Activated CD4-positive, CD25-positive, alpha-beta regulatory T cell treated with anti-CD3 and anti-CD28 coated beads, Interleukin-2, amount 50 U/mL, for 16 hours (primary cell): ENCODE data around the gene CCL18.
"Not testable (repeated sequence)": the region's sequence is repeated elsewhere in the genome, so short reads cannot be mapped to it uniquely, and the experiment has no call there.

Experiments
- DNase-seq: peaks from one replicate; pipeline ENCODE4 v3.0.0-alpha.2; 2020; ENCODE audit warnings: low read depth, low spot score

Gene CCL18

DNA sequence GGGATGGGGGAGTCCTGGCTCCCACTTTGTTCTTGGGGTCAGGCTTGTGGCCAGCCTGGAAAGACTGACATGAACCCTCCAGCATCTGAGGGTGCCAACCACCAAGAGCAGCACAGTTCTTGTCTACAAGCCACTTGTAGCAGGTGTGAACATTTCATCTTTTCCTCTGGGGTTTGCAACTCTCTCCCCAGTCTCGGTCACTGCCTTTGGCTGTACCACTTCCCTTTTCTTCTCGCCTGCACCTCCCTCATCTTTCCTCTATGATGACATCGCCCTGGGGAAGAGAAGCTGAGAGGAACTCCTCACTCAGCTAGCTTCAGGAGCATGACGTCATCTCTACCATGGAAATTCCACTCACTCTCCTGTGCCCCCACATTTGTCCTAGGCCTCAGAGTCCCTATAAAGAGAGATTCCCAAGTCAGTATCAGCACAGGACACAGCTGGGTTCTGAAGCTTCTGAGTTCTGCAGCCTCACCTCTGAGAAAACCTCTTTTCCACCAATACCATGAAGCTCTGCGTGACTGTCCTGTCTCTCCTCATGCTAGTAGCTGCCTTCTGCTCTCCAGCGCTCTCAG lies 39.4 kb downstream of the CCL18 start, which contains the start of gene CCL4:
Gene CCL4, plus strand, starts transcription at position 427 of the 575 bp plus-strand sequence. Its CDS starts 79 bp downstream, at position 506.
- not testable (repeated sequence) for DNase-seq

DNA sequence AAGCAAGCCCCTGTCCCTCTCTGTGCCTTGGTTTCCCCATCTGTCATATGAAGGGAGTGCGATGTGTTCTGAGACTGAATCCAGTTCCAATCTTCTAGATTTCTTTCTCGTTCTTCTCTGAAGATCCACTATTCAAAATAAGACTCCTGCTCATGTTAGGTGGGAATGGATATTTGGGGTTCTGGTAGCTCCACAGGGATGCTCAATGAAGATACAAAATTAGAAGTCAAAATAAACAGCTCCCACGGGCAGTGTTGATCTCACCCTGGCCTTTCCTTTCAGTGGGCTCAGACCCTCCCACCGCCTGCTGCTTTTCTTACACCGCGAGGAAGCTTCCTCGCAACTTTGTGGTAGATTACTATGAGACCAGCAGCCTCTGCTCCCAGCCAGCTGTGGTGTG lies 40.2 kb downstream of the CCL18 start:
- DNase-seq: not testable (repeated sequence)

- no peak for DNase-seq
These were observed 40.7 kb downstream of the CCL18 start for GRCh38 chr17:36104701-36105181.

- no peak for DNase-seq
These were observed 41.9 kb downstream of the CCL18 start for GRCh38 chr17:36105781-36106492.

DNA sequence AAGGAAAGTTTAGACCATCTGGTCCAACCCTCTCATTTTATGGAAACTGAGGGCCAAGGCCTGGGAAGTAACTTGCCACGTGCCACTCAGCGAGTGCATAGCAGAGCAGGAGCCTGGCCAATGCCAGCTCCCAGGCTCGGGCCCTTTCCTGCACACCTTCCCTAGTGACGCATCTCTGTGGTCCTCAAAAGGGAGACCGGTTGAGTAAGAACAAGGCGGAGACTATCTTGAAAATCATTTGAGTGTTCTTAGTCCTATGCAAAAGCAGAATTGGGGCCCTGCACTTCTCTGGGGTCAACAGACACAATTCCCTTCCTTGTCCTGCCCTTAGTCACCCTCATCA lies 42.4 kb downstream of the CCL18 start:
- no peak for DNase-seq

DNA sequence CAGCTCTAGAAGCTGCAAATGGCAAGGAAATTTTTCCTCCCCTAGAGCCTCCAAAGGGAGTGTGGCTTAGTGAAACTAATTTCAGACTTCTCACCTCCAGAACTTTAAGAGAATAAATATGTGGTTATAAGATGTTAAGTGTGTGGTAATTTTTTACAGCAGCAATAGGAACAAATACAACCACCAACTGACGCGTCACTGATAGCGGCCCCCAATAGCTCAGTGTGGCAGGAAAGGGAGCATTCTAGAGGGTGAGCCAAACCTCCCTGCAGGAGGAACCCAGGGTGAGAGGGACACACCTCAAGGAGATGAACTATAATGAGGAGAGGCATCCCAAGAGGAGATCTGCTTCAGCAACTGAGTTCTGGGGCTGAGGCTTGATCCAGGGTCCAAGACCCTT lies 43.6 kb downstream of the CCL18 start:
- no peak for DNase-seq

DNA sequence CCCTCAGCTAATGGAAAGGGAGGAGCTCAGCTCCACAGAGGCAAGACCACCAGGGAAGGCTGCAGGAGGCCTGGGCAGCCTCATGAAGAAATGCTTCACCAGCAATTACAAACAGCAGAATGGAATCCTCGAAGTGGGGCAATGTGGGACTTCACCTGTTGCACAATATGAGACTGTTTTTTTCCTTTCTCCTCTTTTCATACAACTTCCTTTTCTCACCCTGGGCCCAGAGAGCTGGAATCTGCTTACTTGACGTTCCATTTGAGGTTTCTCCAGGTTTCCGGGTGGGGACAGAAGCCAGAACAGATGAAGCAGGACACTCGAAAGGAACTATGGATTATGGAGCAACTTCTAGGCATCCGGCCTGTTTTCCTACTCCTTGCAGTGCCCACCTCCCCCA lies 44.2 kb downstream of the CCL18 start:
- not testable (repeated sequence) for DNase-seq

DNA sequence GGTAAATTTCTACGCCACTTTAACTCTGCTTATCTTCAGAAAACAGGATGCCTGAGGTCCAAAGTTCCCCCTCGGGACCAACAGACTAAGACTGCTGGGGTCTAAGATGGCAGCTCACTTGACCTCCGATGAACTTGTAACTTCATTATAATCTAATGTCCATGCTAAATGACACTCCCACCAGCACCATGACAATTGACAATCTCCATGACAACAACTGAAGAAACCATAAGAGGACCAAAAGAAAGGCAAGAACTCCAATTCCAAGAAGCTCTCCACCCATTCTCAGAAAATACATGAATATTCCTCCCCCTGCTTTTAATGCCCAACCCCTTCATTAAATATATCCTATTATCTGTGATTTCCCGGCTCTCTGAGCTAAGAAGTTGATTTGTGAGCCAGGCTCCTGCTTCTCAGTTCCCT lies 47.0 kb downstream of the CCL18 start:
- no peak for DNase-seq

DNA sequence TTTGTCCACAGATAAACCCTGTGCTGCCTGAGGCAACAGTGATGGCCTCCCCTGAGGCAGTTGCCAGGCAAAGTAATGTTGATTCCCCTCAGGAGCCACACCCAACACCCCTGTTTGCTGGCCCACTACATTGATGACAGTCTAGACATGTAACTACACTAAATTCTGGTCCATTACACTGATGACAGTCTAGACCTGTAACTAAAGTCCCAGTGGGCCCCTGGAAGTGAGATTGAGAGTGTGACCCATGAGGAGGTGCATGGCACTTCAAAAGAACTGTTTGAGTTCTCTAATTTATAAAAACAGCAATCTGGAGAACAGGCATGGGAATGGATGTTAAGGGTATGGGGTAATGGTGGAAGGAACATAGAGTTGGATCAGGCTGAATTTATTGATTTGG lies 48.5 kb downstream of the CCL18 start:
- no peak for DNase-seq

GRCh38 chr17:36113131-36113530 lies 49.1 kb downstream of the CCL18 start:
- not testable (repeated sequence) for DNase-seq

DNA sequence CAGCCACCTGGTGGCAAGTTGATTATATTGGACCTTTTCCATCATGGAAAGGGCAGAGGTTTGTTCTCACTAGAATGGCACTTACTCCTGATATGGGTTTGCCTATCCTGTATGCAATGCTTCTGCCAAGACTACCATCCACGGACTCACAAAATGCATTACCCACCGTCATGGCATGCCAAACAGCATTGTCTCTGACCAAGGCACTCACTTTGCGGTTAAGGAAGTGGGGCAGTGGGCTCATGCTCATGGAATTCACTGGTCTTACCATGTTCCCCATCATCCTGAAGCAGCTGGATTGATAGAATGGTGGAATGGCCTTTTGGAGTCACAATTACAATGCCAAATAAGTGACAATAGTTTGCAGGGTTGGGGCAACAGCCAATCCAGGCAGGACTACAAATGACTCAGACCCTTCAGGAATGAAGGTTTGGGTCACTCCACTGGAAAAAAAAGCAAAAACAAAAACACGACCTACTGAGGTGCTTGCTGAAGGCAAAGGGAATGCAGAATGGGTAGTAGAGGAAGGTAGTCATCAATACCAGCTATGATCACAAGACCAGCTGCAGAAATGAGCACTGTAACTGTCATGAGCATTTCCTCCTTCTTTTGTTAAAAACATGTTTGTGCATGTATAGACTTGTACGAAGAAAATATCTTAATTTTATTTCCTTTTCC lies 51.0 kb downstream of the CCL18 start:
- DNase-seq: not testable (repeated sequence)

DNA sequence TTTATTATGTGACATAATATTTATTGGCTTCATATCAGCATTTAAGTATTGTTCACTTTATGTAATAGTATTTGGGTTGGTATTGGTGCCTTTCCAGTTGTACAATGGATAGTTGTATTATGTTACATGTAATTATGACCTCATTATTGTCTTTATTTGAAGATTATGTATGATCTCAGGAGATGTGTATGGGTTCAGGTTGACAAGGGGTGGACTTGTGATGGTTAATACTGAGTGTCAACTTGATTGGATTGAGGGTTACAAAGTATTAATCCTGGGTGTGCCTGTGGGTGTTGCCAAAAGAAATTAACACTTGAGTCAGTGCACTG lies 51.5 kb downstream of the CCL18 start:
- DNase-seq: not testable (repeated sequence)

GRCh38 chr17:36117505-36118382 lies 53.7 kb downstream of the CCL18 start:
- no peak for DNase-seq

GRCh38 chr17:36118477-36119353 lies 54.6 kb downstream of the CCL18 start:
- DNase-seq: no peak

GRCh38 chr17:36120221-36120620 lies 56.1 kb downstream of the CCL18 start:
- no peak for DNase-seq

DNA sequence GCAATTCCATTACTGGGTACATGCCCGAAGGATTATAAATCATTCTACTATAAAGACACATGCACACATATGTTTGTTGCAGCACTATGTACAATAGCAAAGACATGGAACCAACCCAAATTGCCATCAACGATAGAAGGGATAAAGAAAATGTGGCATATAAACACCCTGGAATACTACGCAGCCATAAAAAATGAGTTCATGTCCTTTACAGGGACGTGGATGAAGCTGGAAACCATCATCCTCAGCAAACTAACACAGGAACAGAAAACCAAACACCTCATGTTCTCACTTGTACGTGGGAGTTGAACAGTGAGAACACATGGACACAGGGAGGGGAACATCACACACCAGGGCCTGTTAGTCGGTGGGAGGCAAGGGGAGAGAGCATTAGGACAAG lies 57.0 kb downstream of the CCL18 start:
- not testable (repeated sequence) for DNase-seq
